ENCODE data around the gene SF3A2.
"Not testable (repeated sequence)": the region's sequence is repeated elsewhere in the genome, so short reads cannot be mapped to it uniquely, and the experiment has no call there.

Gene SF3A2, protein sequence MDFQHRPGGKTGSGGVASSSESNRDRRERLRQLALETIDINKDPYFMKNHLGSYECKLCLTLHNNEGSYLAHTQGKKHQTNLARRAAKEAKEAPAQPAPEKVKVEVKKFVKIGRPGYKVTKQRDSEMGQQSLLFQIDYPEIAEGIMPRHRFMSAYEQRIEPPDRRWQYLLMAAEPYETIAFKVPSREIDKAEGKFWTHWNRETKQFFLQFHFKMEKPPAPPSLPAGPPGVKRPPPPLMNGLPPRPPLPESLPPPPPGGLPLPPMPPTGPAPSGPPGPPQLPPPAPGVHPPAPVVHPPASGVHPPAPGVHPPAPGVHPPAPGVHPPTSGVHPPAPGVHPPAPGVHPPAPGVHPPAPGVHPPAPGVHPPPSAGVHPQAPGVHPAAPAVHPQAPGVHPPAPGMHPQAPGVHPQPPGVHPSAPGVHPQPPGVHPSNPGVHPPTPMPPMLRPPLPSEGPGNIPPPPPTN

DNA sequence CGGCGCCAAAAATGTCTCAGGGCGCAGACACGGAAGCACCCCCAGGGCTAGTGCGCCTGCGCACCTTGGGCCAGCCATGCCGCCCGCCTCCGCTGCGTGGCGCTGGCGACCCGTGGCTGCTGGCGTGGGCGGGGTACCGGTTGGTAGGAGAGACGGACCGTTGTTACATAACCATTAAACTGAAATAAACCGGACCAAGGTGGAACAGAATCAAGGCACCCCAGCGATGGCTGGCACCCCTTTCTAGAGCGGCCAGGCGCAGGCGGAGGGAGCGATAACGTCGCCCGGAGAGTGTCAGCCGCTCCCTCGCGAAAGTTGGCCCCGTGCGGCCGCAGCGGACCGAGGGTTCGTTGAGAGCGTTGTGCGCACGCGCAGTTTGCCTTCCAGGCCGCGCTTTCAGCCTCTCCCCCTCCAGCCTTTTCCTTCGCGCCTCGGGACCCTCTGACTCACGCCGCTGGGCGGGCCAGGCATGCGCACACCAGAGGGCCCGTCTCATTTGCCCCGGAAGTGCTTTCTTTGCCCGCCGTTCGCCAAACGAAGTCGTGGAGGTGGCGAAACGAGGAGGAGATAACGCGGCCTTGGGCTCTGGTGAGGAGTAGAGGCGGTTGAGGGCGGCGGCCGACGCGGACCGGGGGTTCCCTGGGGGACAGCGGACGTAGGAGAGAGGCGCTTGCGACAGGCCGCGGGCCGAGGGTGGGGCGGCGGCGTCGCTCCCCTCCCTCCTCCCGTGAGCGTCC is at the start of gene SF3A2, which contains the start of gene PLEKHJ1:
Gene SF3A2 (plus strand): TSS at position 511 of the 737 bp plus-strand sequence. CDS start 6,595 bp downstream, outside the sequence.
Gene PLEKHJ1 (minus strand): TSS at position 16 of the 737 bp plus-strand sequence. CDS start 81 bp downstream, outside the sequence.
- peak; percentile 97 for DNase-seq

DNA sequence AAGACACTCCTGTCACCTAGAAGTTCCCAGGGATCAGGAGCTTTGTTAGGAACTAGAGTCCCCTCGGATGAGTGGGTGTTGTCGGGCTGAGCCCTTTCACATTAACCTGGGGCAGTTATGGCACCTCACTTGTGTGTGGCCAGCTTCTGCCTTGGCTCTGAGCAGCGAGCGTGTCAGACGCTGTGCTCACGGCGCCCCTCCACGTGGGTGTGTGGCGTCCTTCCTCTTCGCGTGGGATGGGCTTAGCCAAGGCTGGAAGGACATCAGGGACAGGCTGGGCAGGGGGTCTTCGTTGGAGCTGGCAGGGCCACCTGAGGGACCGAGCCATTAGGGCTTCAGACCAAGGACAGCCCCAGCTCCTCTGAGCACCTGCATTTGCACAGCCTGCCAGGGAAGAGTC is 49.5 kb upstream of the SF3A2 start:
- DNase-seq: no peak

DNA sequence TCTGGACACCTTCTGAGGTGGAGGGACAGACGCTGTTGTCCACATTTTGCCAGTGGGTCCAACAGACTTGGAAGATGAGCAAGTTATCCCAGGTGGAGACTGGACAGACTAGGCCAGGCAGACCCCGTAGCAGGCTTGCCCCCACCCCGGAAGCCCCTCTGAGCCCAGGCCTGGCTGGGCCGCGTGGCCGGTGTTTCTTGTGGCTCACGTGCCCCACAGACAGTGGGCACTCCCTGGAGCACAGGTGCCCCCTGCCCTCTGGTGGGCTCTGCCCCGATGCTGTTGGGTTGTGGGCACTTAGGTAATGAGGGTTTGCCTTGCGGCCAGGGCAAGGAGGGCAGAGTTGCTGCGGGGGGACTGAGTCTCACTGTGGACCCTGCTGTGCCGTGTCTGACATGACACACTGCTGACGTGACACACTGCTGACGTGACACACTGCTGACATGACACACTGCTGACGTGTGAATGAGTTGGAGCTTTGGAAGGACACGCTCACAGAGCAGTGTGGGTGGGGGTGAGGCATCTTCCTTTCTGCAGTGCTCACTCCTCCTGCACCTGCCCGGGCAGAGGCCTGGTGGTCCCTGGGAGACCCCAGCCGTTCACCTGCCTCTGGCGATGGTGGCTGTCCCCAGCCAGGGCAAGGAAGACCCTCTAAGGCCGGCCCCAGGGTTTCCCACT is 47.8 kb upstream of the SF3A2 start:
- DNase-seq: no peak

DNA sequence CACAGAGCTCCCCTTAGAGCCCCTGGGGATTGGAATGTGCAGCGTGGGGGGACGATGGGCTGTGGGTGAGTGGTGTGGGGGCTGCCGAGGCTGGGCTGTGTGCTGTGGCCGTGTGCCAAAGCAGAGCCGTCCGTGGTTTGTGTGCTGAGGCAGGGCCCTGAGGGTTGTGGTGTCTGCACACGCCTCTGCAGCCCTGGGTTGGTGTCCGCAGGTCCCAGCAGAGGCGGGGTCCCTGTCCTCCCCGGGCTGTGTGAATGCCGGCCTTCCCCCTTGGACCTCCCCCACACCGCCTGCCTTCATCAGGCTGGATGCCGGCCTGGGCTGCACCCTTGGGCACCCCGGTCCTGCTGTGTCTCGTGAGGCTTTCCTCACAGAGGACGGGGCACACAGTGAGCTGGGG is 46.7 kb upstream of the SF3A2 start:
- no peak for DNase-seq

DNA sequence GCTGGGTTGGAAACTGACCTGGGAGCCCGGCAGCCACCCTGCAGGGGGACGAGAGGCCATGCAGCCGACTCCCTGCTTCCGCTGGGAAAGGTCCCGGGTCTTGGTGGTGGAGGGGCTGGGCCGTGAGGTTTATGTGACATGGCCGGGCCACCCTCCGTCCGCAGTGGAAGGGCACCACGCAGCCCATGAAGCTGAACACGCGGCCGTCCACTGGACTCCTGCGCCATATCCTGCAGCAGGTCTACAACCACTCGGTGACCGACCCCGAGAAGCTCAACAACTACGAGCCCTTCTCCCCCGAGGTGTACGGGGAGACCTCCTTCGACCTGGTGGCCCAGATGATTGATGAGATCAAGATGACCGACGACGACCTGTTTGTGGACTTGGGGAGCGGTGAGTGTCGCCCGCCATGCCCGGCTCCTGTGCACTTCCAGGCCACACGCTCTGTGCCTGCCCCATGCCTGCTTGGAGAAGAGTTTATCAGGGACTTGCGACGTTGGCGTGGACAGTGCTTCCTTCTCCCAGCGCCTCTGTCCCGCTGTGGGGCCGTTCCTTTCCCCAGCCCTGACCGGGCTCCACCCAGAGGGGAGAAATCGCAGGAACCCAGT is 45.7 kb upstream of the SF3A2 start:
- DNase-seq: no peak

DNA sequence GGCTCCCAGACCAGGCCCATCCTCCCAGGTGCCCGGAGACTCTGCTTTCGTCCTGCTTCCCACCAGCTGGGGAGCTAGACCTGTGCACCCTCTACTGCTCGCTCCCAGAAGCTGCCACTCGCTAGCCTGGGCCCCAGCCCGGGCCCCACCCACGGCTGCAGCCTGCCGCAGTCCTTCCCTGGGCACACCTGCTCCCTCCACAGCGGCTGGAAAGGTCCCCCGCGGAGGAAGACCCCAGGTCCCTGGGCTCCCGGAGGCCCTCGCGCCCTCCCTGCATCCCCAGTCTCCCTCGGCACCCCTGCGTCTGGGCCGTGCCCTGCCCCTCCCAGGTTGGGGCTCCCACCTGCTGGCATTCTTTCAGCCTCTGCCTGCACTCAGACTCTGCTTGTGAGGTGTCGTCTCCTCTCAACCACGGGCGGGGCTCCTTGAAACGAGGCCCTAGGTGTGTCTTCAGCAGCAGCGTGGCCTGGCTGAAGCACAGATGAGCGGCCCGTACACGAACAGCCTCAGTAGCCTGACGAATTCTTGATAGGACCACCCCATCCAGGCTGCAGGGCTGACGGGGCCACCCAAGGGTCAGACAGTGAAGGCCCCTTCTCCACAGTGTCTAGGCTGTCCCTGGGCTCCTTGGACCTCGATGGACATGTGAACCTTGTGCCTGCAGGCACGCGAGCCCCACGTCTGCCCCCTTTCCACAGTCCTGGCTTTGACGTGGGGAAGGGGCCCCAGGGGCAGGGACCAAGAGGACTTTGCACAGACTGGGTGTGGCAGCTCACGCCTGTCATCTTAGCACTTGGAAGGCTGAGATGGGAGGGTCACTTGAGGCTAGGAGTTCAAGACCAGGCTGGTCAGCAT is 44.9 kb upstream of the SF3A2 start:
- DNase-seq: no peak

DNA sequence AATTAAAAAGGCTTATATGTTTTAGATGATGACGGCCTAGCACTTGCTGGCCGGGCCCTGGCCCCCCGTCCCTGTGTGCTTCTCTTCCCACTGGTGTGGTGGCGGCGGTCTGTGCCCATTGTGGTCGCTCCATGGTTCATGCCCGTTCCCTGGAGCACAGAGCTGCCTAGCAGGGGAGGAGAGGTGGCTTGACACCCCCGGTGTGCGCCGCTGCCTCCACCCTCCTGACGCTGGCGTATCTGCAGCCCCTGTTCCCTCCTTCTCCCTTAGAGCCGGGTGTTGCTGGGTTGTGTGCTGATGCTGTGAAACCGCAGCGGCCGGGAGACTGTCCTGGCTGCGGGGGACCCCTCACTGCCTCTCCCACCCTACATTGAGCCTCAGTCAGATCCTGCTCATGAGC is 43.8 kb upstream of the SF3A2 start:
- no peak for DNase-seq

DNA sequence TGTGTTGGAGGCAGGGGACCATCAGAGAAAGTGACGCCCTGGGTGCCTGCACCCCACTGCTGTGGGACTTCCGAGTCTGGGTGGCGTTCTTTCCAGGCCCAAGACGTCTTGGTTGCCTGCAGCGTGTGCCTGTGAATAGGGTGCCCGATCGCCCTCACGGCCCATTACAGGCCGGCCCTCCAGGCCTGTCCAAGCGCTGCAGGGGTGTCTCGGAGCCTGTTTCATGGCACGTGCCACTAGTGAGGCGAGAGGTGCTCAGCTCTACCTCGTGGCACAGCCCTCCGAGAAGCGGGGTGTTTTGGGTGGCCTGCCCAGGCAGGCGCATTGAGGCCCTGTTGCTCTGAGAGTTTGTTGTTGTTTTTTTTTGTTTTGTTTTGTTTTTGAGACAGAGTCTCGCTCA is 42.8 kb upstream of the SF3A2 start:
- no peak for DNase-seq

DNA sequence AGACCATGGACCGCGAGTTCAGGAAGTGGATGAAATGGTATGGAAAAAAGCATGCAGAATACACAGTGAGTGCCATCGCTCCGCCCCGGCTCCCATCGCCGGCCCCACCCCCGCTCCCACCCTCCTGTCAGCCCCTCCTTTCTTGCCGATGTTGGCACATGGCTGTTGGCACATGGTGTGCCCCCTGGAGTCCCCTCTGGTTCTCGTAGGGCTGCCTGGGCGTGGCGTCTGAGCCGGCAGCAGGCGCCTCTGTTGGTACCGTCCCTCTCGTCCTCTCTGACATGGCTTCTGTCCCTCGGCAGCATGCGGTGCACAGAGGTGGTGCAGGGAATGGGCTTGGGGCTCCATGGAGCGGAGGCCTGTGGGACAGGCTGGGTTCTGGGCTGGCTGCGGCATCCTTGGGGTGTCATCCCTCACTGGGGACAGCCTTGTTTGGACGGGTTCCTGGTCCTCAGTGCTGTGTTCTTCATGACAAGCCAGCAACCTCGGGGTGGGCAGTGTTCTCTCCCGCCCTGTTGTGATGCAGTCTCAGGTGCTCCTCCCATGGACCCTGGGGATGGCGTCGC is 42.0 kb upstream of the SF3A2 start:
- no peak for DNase-seq

DNA sequence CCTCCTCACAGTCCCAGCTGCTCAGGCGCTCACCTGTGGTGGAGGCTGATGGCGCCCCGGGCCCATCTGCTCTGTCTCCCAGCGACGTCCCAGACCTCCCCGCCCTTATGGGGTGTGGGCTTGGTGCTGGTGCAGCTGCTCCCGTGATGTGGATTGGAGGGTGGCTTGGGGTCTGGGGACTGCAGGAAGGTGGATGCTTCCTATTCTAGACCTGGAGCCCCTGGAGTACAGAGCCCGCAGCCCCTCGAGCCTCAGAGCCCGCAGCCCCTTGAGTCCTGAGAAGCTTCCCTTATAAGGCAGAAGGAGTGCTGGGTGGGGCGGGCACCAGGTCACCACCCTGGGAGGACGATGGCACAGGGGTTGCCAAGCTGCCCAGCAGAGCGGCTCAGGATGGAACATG is 41.3 kb upstream of the SF3A2 start:
- DNase-seq: no peak

DNA sequence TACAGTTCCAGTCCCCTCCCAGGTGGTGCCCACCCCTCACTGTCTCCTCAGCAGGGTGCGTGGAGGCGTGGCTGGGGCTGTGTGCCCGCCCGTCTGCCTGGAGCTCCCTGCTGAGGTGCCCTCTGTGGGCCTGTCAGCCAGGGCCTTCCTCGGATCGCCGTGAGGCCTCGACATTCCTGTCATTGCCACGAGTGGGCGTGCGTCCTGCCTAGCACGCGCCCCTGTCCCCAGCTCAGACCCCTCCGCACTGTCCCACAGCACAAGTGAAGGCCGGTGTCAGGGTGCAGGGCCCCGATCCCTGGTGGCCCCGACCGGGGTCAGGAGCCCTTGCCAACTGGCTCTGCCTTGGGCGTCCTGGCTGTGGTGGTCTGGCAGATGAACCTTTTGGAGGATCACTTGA is 40.7 kb upstream of the SF3A2 start:
- no peak for DNase-seq

DNA sequence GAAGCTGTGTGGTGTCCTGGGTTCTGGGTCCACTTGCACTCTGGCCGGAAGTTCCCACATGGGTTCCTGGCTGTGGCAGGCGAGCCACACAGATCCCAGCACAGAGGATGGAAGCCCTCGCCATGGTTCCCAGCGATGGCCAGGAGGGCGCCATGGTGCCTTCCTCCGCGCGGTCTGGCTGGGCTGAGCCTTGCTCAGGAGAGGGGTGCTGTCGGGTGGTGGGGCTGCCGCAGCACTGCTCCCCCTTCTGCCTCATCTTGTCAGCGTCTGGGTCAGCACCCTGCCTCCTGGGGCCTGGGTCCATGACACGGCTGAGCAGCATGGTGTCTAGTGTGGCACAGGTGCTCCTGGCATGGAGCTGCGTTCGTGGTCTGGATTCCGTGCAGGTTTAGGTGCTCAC is 39.4 kb upstream of the SF3A2 start:
- DNase-seq: no peak

DNA sequence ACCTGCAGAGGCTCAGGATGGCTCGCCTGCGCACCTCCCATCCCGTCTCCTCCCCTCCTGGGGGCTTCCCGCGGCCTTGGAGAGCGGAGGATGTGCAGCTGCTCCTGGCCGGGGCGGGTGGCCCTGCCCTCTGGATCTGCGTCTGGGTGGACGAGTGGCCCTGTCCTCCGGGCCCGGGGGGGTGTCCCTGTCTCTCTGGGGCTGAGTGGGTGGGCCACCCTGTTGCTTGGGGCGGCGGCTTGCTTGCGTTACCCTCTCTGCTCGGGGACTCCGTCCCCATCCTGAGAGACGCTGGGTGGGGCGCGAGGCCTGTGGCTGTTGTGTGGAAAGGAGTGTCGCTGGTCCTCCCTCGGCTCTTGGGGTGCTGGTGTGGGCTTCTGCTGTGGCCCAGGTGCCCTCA is 38.3 kb upstream of the SF3A2 start:
- no peak for DNase-seq

DNA sequence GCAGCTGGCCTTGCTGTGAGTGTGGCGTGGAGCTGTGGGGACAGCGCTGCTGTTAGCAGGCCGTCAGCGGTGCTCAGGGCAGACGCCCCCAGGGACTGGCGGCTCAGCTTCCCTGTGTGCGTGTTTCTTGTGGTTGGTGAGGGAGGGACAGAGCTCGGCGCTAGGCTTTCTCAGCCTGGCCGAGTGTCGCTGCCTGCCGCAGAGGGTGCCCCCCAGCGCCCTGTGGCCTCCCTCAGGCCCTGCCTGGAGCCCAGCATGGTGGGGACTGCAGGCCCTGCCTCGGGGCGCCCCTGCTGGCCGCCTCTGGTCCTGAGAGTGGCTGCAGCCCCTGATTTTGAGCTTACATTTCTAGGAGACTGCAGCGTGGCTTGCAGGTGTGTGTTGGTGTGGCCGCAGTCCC is 37.4 kb upstream of the SF3A2 start:
- no peak for DNase-seq

DNA sequence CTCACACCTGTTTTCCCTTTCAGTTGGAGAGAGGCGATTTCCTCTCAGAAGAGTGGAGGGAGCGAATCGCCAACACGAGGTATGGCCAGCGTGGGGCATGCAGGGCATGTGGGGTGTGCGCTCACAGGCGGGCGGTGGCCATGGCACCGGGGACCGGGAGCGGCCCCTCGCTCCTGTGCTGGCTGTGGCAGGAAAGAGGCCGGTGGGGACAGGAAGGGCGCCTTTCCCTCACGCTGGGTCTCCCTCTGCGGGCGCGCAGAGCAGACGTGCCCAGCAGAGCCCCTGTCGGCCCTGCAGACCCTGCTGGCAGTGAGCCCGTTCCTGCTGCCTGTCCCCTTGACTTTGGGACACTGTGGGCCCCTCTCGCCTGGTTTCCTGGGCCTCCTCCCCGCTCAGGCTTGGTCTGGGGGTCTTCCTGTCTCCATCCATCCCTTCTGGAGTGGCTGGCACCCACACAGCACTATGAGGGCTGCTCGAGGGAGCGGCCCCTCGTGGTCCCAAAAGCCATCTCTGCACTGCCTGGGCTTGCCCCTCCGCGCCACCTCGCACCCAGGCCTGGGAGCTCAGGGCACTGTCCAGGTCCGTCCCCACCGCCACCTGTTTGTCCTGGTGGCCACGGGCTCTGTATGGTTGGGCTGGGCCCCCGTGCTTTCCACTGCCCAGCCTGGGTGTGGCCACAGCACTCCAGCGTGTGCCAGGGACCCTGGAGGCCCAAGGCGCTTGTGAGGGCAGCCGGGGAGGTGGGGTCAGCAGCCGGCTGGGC is 36.6 kb upstream of the SF3A2 start:
- DNase-seq: no peak

DNA sequence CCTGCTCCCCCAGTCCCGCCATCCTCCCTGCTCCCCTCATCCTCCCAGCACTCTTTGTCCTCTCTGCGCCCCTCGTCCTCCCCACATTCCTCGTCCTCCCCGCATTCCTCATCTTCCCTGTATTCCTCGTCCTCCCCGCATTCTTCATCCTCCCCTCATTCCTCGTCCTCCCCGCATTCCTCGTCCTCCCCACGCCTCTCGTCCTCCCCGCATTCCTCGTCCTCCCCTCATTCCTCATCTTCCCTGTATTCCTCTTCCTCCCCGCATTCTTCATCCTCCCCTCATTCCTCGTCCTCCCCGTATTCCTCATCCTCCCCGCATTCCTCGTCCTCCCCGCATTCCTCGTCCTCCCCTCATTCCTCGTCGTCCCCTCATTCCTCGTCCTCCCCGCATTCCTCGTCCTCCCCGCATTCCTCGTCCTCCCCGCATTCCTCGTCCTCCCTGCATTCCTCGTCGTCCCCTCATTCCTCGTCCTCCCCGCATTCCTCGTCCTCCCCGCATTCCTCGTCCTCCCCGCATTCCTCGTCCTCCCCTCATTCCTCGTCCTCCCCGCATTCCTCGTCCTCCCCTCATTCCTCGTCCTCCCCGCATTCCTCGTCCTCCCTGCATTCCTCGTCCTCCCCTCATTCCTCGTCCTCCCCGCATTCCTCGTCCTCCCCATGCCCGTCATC is 35.9 kb upstream of the SF3A2 start:
- not testable (repeated sequence) for DNase-seq

DNA sequence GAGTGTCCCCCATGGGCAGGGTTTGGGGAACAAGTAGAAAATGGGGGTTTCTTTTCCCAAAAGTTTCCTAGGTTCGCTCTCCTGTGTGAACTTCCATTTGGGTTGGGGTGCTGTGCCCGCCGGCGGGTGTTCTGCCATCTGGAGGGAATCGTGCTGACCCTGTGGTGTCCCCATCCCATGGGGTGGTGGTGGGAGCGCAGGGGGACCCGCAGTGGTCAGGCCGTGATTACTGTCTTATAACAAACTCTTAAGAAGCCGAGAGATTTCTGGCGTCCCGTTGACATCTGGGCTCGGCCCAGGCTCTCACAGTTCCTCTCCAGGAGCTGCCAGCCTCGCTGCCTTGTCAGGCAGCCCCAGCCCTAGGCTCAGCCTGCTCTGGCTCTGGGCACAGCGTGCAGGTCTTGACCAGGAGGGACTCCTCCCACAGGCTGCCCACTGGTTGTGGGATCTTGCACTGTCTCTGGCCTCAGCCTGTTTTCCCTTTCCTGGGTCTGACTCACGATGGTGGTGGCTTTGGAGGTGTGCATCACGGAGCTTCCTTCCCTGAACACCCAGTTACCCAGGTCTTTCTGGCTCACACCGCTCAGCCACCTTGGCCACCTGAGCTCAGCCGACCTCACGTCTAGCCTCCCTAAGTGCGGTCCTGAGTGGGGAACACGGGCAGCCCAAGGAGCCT is 35.0 kb upstream of the SF3A2 start:
- DNase-seq: no peak

DNA sequence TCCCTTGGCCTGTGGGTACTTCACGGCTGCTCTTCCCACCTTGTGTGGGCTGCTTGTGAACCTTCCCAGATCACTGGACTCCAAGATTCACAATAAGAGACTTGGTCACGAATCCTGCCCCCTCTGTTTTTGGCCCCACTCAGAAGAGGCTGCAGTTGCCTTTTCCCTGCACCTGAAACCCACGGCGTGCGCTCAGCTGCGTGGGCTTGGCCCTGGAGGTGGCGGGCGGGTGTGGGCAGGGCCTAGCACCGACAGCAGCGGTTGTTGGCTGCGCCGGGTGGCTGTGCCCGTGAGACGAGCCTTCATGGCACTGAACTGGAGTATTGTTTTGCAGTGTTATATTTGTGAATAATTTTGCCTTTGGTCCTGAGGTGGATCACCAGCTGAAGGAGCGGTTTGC is 34.3 kb upstream of the SF3A2 start:
- no peak for DNase-seq

DNA sequence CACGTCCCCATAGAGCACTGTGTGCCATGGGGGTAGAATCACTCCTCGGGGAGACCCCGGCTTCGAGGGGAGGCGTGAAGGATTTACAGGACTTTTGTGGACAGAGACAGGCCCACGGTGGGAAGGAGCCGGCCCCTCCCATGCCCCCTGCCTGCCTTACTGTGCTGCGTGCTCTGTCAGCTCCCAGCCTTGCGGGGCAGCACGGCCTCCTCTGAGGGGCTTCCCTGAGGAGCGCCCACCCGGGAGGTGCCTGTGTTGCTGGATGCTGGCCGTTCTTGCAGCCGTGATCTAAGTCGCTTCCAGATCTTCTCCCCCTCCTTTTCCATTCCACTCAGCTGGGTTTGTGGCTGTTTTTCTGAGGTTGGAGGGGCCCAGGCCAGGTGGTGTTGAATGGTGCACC is 29.6 kb upstream of the SF3A2 start:
- no peak for DNase-seq
